Mesothelial cell of epicardium (in vitro differentiated cells): ENCODE data around the gene ADH1B. TPM values are rescaled to one million over a fixed set of nuclear protein-coding genes. Genes with fewer than 3 reads are reported as not detected.
"Not testable (repeated sequence)": the region's sequence is repeated elsewhere in the genome, so short reads cannot be mapped to it uniquely, and the experiment has no call there.

ENCODE experiments used
- DNase-seq, 2 experiments: peaks; one replicate each; pipeline ENCODE4 v3.0.0; 2021; ENCODE audit warnings: low spot score in 2 of 2; ENCODE audit not compliant: unreplicated experiment in 2 of 2
- H3K27ac Mint-ChIP-seq: 2 replicates; pipeline ENCODE4 v1.8.0; 2021; ENCODE audit warnings: mixed read lengths
- H3K27me3 Mint-ChIP-seq: 2 replicates; pipeline ENCODE4 v1.8.0; 2021; ENCODE audit warnings: low read depth, mixed read lengths
- H3K36me3 Mint-ChIP-seq: 2 replicates; pipeline ENCODE4 v1.8.0; 2021; ENCODE audit warnings: mixed read lengths
- H3K4me1 Mint-ChIP-seq: 2 replicates; pipeline ENCODE4 v1.8.0; 2021; ENCODE audit warnings: mixed read lengths
- H3K4me3 Mint-ChIP-seq: 2 replicates; pipeline ENCODE4 v1.8.0; 2021; ENCODE audit warnings: mild to moderate bottlenecking, moderate library complexity, mixed read lengths
- H3K9me3 Mint-ChIP-seq: 2 replicates; pipeline ENCODE4 v1.8.0; 2021; ENCODE audit warnings: mixed read lengths
- CTCF ChIP-seq: fragments of 200-600 bp; sonication (generic); IDR thresholded peaks from one replicate; pipeline ENCODE4 v1.5.0; 2021; ENCODE audit warnings: antibody characterized with exemption; ENCODE audit not compliant: unreplicated experiment
- total RNA-seq: library from RNA; stranded (reverse); gene quantifications from 3 replicates; pipeline ENCODE4 v1.2.1, GENCODE V29; 2021

Gene ADH1B
- total RNA-seq, 1 donor from 2014 or later, result not detected

DNA sequence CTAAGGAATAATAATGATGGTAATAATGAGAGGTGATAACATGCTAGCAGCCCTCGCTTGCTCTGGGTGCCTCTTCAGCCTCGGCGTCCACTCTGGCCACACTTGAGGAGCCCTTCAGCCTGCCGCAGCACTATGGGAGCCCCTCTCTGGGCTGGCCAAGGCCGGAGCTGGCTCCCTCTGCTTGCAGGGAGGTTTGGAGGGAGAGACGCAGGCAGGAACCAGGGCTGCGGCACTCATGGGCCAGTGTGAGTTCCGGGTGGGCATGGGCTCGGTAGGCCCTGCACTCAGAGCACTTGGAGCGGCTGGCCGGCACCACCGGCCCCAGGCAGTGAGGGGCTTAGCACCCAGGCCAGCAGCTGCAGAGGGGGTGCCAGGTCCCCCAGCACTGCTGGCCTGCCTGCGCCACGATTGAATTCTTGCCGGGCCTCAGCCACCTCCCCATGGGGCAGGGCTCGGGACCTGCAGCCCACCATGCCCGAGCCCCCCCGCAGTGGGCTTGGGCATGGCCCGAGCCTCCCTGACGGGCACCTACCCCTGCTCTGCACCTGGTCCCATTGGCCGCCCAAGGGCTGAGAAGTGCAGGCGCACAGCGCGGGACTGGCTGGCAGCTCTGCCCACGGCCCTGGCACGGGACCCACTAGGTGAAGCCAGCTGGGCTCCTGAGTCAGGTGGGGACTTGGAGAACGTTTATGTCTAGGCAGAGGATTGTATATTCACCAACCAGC is 38.4 kb upstream of the ADH1B start:
- peaks cover 29% of the 10 kb centered on the region for H3K9me3 Mint-ChIP-seq
- DNase-seq, result no peak
- no peak overlapping the region for H3K27ac Mint-ChIP-seq
- H3K27me3 Mint-ChIP-seq, result no peaks in the 10 kb centered on the region
- peaks cover 10% of the 10 kb centered on the region for H3K4me1 Mint-ChIP-seq
- no peaks in the 10 kb centered on the region for H3K36me3 Mint-ChIP-seq
- no peak overlapping the region for H3K4me3 Mint-ChIP-seq
- TF ChIP-seq CTCF, result no peak

- Mint-ChIP-seq H3K4me3 (no peak overlapping the region), H3K4me1 (peaks cover 10% of the 10 kb centered on the region), H3K9me3 (peaks cover 31% of the 10 kb centered on the region), H3K27ac (no peak overlapping the region), H3K36me3 (no peaks in the 10 kb centered on the region), H3K27me3 (no peaks in the 10 kb centered on the region)
- no peak for TF ChIP-seq CTCF
- no peak for DNase-seq
Measured at GRCh38 chr4:99357948-99358347, 36.7 kb upstream of the ADH1B start.

DNA sequence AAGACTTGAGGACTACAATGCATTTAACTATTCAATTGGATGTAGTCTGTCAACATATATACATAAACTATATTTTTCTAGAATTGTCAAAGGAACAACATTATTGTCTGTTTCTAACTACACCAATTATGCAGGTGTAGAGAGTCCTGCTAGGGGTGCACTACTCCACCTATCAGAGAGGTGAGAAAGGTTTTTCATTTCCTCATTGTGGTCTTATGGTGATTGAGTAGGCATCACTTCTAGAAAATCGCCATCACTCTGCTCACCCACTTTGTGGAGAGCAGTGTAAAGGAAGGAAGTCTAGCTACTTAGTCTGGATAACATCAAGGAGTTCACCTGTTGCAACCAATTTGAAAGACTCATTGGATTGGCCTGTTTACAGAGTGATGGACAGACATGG is 35.8 kb upstream of the ADH1B start:
- peaks cover 31% of the 10 kb centered on the region for H3K9me3 Mint-ChIP-seq
- H3K27ac Mint-ChIP-seq, result no peak overlapping the region
- no peak for TF ChIP-seq CTCF

GRCh38 chr4:99356149-99356548 is 34.9 kb upstream of the ADH1B start:
- H3K9me3 Mint-ChIP-seq, result peaks cover 31% of the 10 kb centered on the region
- not testable (repeated sequence) for H3K4me1 Mint-ChIP-seq

More for the DNA sequence above, 35.8 kb upstream of the ADH1B start:
- Mint-ChIP-seq H3K36me3 (no peaks in the 10 kb centered on the region), H3K4me1 (peaks cover 15% of the 10 kb centered on the region), H3K4me3 (no peak overlapping the region), H3K27me3 (no peaks in the 10 kb centered on the region)
- no peak for DNase-seq

GRCh38 chr4:99352602-99353537 is 31.7 kb upstream of the ADH1B start, which contains the start of gene ADH1C:
Gene ADH1C (minus strand): TSS chr4:99352746. CDS start chr4:99352675, 71 bp downstream.
- DNase-seq, result no peak
- no peak within 1 kb of the TSS for H3K4me3 Mint-ChIP-seq
- H3K9me3 Mint-ChIP-seq, result peaks cover 30% of the 10 kb centered on the region
- no peaks in the 10 kb centered on the region for H3K27me3 Mint-ChIP-seq
- no peaks in the 10 kb centered on the region for H3K36me3 Mint-ChIP-seq
- H3K27ac Mint-ChIP-seq, result peak within 1 kb of the TSS; percentile 71
- peaks cover 5% of the 10 kb centered on the region for H3K4me1 Mint-ChIP-seq
- TF ChIP-seq CTCF, result no peak

More at GRCh38 chr4:99356149-99356548, 34.9 kb upstream of the ADH1B start:
- not testable (repeated sequence) for H3K36me3 Mint-ChIP-seq, H3K4me3 Mint-ChIP-seq, H3K27me3 Mint-ChIP-seq, DNase-seq, H3K27ac Mint-ChIP-seq

- Mint-ChIP-seq H3K9me3 (peaks cover 27% of the 10 kb centered on the region), H3K4me3 (no peak overlapping the region), H3K4me1 (peaks cover 5% of the 10 kb centered on the region), H3K36me3 (no peaks in the 10 kb centered on the region), H3K27ac (no peak overlapping the region), H3K27me3 (no peaks in the 10 kb centered on the region)
- no peak for DNase-seq
- no peak for TF ChIP-seq CTCF
Measured at GRCh38 chr4:99351487-99351886, 30.3 kb upstream of the ADH1B start.
